MM.1S (cell line): ENCODE results near the gene CNPY1.

ENCODE experiments used
- CTCF ChIP-seq: fragments of 300-600 bp; sonication (generic); IDR thresholded peaks from 2 replicates; pipeline ENCODE4 v1.5.1; 2016; ENCODE audit warnings: antibody characterized with exemption, low read length, mixed read lengths
- EZH2 ChIP-seq: fragments of 300-600 bp; sonication (generic); optimal IDR thresholded peaks from 2 replicates; pipeline ENCODE3; 2017; ENCODE audit warnings: low read depth, mild to moderate bottlenecking, antibody characterized with exemption, low read length, mixed read lengths
- EZH2phosphoT487 ChIP-seq: fragments of 300-600 bp; sonication (generic); IDR thresholded peaks from 2 replicates; pipeline ENCODE4 v1.6.1; 2018; ENCODE audit warnings: antibody characterized with exemption, low read length

GRCh38 chr7:155458111-155458877, 88.1 kb downstream of the CNPY1 start, which contains the start of gene EN2:
- TF ChIP-seq CTCF (no peak), EZH2 (no peak), EZH2phosphoT487 (no peak)
